Activated CD8-positive, alpha-beta T cell treated with anti-CD3 and anti-CD28 coated beads for 36 hours (primary cell): ENCODE measurements around the gene OR1N1. TPM values are rescaled to one million over a fixed set of nuclear protein-coding genes. Genes with fewer than 3 reads are reported as not detected.

Source experiments
- ATAC-seq: fragments of 200-7000 bp; cut with Tn5 transposase; one replicate; pipeline ENCODE4 v1.10.0; 2021; ENCODE audit warnings: mild to moderate bottlenecking, moderate library complexity
- CTCF ChIA-PET: fragments of 350-600 bp; sonication (Branson Sonifier 250); formaldehyde crosslinking; loops from one replicate; lab custom pipeline; 2021; ENCODE audit warnings: antibody characterized with exemption; lab: Charles Lee
- POLR2A ChIA-PET: fragments of 350-600 bp; sonication (Branson Sonifier 250); formaldehyde crosslinking; loops from one replicate; lab custom pipeline; 2021; ENCODE audit warnings: antibody characterized with exemption; lab: Charles Lee
- DNase-seq: peaks from one replicate; pipeline ENCODE4 v3.0.0-alpha.2; 2020
- H3K27ac Mint-ChIP-seq: one replicate; pipeline ENCODE4 v1.8.0; 2021; ENCODE audit warnings: mild to moderate bottlenecking, mixed read lengths
- H3K27me3 Mint-ChIP-seq: one replicate; pipeline ENCODE4 v1.8.0; 2021; ENCODE audit warnings: mixed read lengths
- H3K36me3 Mint-ChIP-seq: one replicate; pipeline ENCODE4 v1.8.0; 2021; ENCODE audit warnings: low read depth, mixed read lengths
- H3K4me1 Mint-ChIP-seq: one replicate; pipeline ENCODE4 v1.8.0; 2021; ENCODE audit warnings: low read depth, mixed read lengths
- H3K4me3 Mint-ChIP-seq: one replicate; pipeline ENCODE4 v1.8.0; 2021; ENCODE audit warnings: mild to moderate bottlenecking, moderate library complexity, mixed read lengths
- H3K9me3 Mint-ChIP-seq: one replicate; pipeline ENCODE4 v1.8.0; 2021; ENCODE audit warnings: mixed read lengths
- intact Hi-C: fragments of 100-400 bp; cut with micrococcal nuclease; formaldehyde crosslinking; loops from one replicate; pipeline ENCODE4 v1.10.0; 2022
- total RNA-seq, 2 experiments: library from RNA; stranded (reverse); gene quantifications; one replicate each; pipeline ENCODE4 v1.2.3, GENCODE V29; 2021
- TF ChIP-seq, protein P1 (sequence below): fragments of 200-600 bp; IDR thresholded peaks from one replicate; pipeline ENCODE4 v1.8.0; 2022; ENCODE audit warnings: antibody characterized with exemption, mild to moderate bottlenecking

OR1N1 gene, protein sequence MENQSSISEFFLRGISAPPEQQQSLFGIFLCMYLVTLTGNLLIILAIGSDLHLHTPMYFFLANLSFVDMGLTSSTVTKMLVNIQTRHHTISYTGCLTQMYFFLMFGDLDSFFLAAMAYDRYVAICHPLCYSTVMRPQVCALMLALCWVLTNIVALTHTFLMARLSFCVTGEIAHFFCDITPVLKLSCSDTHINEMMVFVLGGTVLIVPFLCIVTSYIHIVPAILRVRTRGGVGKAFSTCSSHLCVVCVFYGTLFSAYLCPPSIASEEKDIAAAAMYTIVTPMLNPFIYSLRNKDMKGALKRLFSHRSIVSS
- total RNA-seq, result not detected

DNA sequence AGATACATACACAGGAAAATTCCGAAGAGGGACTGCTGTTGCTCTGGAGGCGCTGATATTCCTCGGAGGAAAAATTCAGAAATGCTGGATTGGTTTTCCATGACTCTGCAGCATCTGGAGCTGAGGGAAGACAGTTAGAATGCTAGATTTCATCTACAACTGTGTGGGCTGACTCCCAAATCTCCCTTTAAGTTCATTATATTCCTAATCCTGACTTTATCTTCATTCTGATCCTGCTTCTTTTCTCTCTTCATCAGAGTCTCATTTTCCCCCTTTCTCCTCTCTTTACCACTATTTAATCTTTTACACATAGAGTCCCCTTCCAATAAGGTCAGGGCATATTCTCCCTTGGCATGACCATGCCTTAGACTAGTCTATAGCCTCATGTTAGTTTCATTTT lies at the start of gene OR1N1:
Gene OR1N1, minus strand, starts transcription at position 101 of the 400 bp plus-strand sequence. Its CDS starts 0 bp downstream, at position 101.
- Mint-ChIP-seq H3K27me3 (peaks cover 12% of the 10 kb centered on the region), H3K36me3 (no peaks in the 10 kb centered on the region), H3K27ac (no peak within 1 kb of the TSS), H3K9me3 (no peaks in the 10 kb centered on the region), H3K4me3 (no peak within 1 kb of the TSS), H3K4me1 (peaks cover 7% of the 10 kb centered on the region)
- no peak for DNase-seq
- CTCF ChIA-PET, result interaction anchor here (0.6 kb wide), 1 partner anchor 191 kb away, joined by 3 read pairs; no protein-coding TSS in a partner anchor
- TF ChIP-seq, protein P1, sequence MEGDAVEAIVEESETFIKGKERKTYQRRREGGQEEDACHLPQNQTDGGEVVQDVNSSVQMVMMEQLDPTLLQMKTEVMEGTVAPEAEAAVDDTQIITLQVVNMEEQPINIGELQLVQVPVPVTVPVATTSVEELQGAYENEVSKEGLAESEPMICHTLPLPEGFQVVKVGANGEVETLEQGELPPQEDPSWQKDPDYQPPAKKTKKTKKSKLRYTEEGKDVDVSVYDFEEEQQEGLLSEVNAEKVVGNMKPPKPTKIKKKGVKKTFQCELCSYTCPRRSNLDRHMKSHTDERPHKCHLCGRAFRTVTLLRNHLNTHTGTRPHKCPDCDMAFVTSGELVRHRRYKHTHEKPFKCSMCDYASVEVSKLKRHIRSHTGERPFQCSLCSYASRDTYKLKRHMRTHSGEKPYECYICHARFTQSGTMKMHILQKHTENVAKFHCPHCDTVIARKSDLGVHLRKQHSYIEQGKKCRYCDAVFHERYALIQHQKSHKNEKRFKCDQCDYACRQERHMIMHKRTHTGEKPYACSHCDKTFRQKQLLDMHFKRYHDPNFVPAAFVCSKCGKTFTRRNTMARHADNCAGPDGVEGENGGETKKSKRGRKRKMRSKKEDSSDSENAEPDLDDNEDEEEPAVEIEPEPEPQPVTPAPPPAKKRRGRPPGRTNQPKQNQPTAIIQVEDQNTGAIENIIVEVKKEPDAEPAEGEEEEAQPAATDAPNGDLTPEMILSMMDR, result no peak
- POLR2A ChIA-PET, result no interaction called here
- intact Hi-C loops, result no loop called here
- no peak for ATAC-seq

GRCh38 chr9:122572456-122572855 lies 45.4 kb upstream of the OR1N1 start:
- DNase-seq (peak; percentile 5), ATAC-seq (peak; percentile 96)
- ChIA-PET POLR2A (no interaction called here), CTCF (interaction anchor here (0.8 to 0.9 kb wide), 2 partner anchors 74 to 108 kb away, joined by 3 to 4 read pairs; no protein-coding TSS in a partner anchor)
- Mint-ChIP-seq H3K9me3 (no peaks in the 10 kb centered on the region), H3K27ac (no peak overlapping the region), H3K27me3 (no peaks in the 10 kb centered on the region), H3K4me1 (peaks cover 18% of the 10 kb centered on the region), H3K4me3 (no peak overlapping the region), H3K36me3 (no peaks in the 10 kb centered on the region)
- TF ChIP-seq, protein P1, result no peak
- intact Hi-C loops, result no loop called here

DNA sequence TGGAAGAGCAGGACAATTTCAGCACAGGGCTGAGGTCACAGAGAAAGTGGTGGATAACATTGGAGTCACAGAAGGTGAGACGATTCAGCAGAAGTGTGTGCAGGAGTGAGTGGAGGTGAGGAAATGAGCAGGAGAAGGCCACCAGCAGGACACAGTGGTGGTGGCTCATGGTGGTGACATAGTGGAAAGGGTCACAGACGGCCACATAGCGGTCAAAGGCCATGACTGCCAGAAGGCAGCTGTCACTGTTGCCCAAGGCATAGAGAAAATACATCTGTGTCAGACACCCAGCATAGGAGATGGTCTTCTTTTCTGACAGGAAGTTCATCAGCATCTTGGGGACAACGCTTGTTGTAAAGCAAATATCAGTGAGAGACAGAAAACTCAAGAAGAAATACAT lies 40.8 kb upstream of the OR1N1 start:
- ATAC-seq (no peak), DNase-seq (no peak)
- Mint-ChIP-seq H3K9me3 (peaks cover 3% of the 10 kb centered on the region), H3K27ac (no peak overlapping the region), H3K4me1 (peaks cover 17% of the 10 kb centered on the region), H3K27me3 (no peaks in the 10 kb centered on the region), H3K4me3 (no peak overlapping the region), H3K36me3 (no peaks in the 10 kb centered on the region)
- ChIA-PET CTCF (no interaction called here), POLR2A (no interaction called here)
- intact Hi-C loops, result no loop called here
- TF ChIP-seq, protein P1, result no peak

DNA sequence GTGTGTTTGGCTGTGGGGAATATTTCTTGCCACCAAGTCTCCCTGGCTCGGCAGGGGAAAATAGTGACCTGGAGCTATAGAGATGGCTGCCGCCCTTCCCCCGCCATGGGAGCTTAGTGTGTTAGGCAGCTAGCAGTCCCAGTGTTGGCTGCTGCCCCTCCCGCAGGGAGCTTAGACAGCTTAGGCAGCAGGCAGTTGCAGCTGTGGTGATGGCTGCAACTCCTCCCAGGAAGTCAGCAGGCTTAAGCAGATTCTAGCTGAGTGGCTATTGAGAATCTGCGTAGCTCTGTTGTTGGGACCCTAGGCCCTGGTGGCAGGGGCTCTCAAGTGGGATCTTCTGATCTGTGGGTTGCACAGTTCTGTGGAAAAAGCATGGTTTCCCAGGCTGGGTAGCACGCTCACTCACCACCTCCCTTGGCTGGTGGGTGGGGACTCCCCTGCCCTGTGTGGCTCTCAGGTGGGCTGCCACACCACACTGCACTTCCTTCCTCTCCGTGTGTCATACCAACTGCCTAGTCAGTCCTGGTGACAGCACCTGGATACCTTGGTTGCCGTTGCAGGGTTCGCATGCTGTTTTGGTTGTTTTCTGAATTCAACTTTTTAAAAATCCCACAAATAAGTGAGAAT lies 35.2 kb upstream of the OR1N1 start:
- Mint-ChIP-seq H3K36me3 (no peaks in the 10 kb centered on the region), H3K27ac (no peak overlapping the region), H3K4me1 (peaks cover 12% of the 10 kb centered on the region), H3K4me3 (no peak overlapping the region), H3K9me3 (peaks cover 7% of the 10 kb centered on the region), H3K27me3 (peaks cover 9% of the 10 kb centered on the region)
- ChIA-PET POLR2A (no interaction called here), CTCF (interaction anchor here (1.2 kb wide), 1 partner anchor 63 kb away, joined by 3 read pairs; no protein-coding TSS in a partner anchor)
- intact Hi-C loops, result no loop called here
- TF ChIP-seq, protein P1, result no peak
- peak; percentile 78 for DNase-seq
- peak; percentile 91 for ATAC-seq

GRCh38 chr9:122561446-122561845 lies 34.4 kb upstream of the OR1N1 start:
- intact Hi-C loops, result no loop called here
- Mint-ChIP-seq H3K36me3 (no peaks in the 10 kb centered on the region), H3K27me3 (peaks cover 9% of the 10 kb centered on the region), H3K27ac (no peak overlapping the region), H3K4me1 (peaks cover 12% of the 10 kb centered on the region), H3K4me3 (no peak overlapping the region), H3K9me3 (peaks cover 7% of the 10 kb centered on the region)
- ChIA-PET POLR2A (no interaction called here), CTCF (interaction anchor here (1.2 kb wide), 1 partner anchor 63 kb away, joined by 3 read pairs; no protein-coding TSS in a partner anchor)
- ATAC-seq (no peak), DNase-seq (no peak)
- TF ChIP-seq, protein P1, result no peak
